Inflammatory macrophage treated with lipopolysaccharide for 4 hours (primary cell): ENCODE measurements around the gene PLAAT3.
"Not testable (repeated sequence)": the region's sequence is repeated elsewhere in the genome, so short reads cannot be mapped to it uniquely, and the experiment has no call there.

ENCODE experiments used
- DNase-seq: peaks from one replicate; pipeline ENCODE4 v3.0.0-alpha.2; 2020

PLAAT3 gene

DNA sequence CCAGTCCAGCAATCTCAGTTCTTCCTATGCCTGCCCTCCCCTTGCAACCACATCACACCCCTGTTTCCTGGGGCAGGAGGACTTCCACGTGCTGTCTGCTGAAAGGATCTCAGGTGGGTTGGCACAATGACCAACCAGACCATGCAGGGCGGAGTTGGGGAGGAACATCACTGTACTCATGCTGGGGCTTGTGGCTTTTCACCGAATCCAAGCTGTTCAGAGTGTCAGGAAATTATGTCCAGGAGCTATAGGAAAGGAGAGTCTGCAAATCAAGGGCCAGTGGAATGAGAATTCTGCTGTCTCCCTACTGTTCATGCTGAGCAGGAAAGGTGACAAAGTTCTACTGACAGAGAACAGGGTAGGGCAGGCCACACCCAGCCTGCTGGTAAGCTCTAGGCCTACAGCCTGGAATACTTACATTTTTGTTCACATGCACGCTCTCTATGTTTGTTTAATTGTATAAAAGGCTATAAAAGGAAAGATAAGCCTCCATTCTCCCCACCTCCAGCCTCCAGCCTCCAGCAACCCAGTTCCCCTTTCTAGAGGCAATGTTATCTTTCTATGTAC is 49.4 kb downstream of the PLAAT3 start:
- no peak for DNase-seq

DNA sequence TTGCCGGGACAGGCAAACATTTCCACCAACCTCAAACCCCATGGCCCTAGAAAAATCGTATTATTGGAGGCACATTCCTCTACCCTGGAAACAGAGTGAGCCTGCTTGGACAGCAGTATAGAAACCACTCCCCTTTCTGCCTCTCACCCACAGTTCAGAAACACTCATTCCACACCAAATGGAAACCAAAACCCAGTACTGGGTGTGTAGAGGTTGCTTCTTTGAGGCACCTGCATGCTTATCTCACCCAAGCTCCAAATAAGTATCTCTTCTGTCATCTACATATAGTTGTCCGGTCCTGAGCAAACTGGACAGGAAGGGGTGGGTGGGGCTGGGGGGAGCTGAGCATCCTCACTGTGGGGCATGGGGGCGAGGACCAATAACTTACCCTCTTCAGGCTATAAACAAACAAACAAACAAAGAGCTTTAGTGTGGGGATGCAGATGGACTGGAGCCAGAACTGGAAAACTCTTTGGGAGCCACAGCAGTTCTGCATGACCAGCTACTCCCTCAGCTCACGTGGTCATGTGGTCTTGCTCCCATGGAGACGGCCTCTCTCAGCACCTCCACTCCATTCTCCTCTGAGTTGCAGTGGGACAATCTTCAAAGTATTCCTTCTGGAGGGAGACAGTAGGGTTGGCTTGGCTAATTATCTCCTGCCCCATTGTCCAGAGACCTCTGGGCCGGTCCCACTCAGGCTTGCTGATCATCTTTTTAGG is 50.0 kb downstream of the PLAAT3 start:
- DNase-seq = peak; percentile 31

DNA sequence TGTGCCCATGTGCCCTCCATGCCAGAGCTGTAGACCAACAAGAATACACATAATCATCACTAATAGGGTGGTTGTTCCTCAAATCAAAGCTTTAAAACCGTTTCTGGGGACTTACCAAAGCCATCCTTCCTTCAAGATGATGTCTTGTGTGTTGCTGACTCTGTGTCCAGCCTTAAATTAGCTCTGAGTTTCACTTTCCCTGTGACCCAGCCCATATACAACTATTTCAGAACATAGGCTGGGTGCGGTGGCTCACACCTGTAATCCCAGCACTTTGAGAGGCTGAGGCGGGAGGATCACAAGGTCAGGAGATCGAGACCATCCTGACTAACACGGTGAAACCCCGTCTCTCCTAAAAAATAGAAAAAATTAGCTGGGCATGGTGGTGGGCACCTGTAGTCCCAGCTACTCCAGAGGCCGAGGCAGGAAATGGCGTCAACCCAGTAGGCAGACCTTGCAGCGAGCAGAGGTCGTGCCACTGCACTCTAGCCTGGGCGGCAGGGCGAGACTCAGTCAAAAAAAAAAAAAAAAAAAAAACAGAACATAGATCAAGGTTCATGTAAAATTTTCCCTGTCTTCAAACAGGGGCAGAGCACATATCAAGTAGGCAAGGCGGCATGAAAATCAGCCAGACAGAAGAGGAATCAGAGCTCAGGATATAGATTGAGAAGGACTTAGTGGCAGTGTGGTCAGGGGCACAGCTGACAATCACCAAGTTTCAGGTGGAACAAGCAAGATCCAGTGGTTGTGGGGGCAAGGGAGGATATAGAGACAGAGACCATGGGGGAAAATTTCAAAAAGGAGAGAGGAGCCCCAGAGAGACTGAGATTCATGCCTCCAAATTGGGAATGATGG is 50.8 kb downstream of the PLAAT3 start, which contains the start of gene PLAAT2:
PLAAT2 (minus strand) TSS at position 179 of the 855 bp plus-strand sequence; CDS start at position 124, 55 bp downstream.
- DNase-seq = peak; percentile 16

DNA sequence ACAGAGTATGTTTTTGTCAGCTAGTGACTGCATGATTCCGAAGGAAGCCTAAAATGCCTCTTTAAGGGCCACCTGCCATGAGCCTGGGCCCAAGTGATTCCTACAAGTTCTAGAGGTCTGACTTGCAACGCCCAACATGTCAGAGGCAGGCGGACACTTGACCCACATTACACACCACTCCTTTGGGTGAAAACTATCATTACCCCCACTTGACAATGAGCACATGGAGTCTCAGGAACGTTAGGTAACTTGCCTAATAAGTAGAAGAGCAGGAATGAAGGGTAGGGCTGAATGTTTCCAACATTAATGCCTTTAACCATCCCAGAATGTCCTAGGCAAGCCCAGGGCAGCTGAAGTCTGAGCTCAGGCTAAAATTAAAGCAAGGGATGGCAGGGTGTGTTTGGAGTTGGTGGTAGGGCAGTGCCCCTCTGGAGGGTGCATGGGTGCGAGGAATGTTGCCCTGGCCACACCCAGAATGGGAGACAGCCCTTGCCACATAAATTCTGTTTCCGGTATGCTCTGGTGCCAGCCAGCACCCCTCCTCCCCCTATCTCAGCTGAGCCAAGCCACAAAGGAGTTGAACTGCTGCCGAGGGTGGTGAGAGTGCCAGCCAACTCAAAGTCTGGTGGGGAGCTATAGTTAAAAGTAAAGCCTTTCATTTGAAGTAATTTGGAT is 53.6 kb downstream of the PLAAT3 start:
- DNase-seq = no peak

DNA sequence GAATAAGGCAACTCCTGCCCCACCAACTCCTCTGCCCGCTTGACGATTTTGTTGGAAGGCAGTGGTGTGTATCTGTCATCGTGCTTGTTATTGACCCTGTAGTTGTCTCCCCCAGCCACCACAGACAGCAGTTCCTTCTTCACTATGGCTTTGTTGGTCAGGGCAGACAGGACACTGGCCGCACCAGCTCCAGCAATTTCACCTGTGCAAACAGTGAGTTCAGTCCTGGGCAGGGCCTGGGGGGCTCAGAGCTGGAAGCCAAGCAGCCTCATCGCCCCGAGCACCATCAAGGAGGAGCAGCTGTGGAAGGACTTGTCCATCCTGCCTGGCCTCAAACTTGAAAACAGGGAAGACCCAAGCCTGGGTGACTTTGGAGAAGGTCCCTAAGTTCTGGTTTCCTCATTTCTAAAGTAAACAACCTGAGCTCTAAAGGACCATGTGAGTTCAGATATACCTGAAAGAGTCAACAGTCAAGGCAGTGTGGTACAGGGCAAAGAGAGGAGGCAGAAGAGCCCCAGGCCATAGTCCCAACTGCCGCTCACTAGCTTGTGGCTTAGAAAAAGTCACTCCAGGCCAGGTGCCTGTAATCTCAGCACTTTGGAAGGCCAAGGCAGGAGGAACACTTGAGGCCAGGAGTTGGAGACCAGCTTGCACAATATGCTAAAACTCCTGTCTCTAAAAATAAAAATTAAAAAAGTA is 55.6 kb downstream of the PLAAT3 start:
- no peak for DNase-seq

DNA sequence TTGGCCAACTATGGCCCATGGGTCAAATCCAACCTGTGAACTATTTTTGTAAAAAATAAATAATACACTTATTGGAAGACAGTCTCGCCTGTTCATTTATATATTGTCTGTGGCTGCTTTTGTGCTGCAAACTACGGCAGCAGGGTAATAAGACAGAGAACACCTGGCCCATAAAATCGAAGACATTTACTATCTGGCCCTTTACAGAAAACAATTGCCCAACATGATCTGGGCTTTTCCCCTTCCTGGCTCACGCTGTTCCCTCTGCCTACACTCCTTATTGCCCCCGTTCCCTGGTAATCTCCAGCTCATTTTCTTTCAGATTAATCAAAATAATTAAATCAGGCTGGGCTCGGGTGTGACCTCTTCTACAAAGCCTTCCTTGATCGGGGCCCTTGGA is 56.7 kb downstream of the PLAAT3 start:
- DNase-seq = no peak

DNA sequence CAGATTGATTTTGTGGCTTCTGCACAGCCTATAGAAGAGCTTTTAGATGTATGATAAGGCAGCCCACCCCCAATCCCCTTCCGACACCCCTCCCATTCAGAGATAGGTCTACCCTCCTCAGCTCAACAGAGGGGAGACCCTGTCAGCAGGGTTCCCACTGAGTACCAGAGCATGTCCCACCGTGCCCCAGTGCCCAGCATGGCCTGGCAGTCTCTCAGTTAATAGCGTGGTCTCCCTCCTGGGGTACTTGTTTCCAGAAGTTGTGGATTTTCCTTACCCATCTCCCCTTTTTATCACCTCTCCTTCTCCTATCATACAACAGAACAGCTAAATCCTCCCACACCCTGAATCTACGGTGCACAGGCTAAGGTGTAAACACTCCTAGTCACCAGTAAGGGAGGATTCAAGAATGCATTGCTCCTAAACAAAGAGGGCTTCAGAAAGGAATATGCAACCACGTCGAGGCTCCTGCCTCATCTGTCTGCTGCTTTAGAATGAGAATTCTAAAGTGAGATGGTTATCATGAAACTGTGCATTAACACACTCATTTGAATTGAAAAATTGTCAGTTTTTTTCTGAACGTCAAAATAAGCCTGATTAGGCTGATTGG is 57.7 kb downstream of the PLAAT3 start:
- no peak for DNase-seq

DNA sequence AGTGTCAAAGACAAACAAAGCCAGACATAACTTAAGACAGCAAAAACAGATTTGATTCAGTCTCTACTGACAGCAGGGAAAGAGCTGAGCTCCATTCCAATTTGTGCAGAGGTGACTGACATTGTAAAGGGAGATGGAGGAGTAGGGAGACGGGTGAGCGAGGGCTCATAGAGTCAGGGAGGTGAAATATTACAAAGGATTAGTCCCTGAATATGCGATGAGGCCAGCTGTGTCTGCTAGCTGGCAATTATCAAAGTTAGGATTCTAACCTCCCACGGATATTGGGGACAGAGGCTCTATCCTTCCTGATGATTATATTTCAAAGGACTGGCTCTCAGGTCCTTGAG is 59.4 kb downstream of the PLAAT3 start:
- no peak for DNase-seq

DNA sequence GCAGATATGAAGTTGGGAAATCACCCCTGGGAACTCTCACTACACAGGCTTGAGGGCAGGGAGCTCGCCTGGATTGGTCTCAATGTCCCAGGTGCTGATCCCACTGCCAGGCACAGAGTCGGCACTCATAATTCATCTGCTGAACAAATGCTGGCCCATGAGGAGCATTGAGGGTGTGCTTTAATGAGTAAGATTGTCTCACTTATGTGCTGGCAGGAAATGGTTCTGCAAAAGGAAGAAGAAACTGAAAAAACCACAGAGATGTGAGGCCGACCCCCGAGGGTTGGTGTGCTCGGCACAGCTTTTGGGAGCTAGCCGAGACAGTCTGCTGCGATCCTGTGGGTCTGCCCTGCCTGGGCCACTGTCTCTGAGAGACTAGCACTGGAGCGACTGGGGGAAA is 60.5 kb downstream of the PLAAT3 start:
- no peak for DNase-seq

DNA sequence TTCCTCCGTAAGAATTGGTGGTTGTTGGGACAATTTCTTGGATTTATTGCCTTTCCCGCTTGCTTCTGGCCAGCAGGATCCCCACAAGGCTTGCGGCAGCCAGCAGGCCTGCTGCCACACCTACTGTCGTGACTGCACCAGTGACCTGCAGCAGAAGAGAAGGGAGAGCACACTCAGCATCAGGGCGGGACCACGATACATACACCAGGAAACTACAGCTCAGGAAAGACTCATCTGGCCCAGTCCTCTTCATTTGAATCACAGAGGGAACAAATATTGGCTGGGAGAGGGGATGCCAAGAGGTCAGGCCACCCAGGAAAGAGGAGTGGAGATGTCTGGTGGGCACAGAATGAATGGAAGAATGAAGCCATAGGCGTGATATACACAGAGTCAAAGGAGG is 61.3 kb downstream of the PLAAT3 start:
- DNase-seq = no peak

DNA sequence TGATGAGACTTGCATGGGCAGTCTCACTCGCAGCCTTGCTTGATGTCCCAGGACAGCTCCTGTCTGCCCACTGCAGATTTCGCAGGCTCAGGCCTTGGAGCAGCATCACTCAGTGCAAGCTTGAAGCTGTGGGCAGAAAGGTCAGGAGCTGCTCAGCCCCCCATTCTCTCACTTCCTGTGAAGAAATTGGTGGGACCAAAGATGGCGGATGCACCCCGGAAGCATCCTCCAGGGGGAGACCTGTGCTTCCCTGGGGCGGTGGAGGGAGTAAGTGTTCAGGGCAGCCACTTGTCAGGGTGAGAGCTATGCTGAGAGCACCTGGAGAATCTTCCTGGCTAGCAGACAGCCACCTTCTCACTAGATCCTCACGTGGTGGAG is 62.4 kb downstream of the PLAAT3 start:
- no peak for DNase-seq

DNA sequence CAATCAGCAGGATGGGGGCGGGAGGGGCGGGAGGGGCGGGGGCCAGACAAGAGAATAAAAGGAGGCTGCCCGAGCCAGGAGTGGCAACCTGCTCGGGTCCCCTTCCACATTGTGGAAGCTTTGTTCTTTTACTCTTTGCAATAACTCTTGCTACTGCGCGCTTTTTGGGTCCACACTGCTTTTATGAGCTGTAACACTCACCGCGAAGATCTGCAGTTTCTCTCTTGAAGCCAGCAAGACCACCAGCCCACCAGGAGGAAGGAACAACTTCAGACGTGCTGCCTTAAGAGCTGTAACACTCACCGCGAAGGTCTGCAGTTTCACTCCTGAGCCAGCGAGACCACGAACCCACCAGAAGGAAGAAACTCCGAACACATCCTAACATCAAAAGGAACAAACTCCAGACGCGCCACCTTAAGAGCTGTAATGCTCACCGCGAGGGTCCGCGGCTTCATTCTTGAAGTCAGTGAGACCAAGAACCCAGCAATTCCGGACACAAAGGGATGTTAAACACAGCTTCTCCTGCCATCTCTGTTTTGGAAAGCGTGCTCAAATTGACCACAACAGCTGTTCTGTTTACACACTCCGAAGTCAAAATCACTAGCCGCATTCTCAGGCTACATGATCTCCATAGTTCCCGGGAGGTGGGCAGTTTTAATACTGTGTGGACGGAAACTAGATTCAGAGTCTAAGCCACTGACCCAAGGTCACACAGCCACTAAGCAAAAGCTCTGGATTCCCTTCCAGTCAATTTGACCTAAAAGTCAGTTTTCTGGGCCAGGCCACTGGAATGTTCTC is 62.9 kb downstream of the PLAAT3 start:
- no peak for DNase-seq

DNA sequence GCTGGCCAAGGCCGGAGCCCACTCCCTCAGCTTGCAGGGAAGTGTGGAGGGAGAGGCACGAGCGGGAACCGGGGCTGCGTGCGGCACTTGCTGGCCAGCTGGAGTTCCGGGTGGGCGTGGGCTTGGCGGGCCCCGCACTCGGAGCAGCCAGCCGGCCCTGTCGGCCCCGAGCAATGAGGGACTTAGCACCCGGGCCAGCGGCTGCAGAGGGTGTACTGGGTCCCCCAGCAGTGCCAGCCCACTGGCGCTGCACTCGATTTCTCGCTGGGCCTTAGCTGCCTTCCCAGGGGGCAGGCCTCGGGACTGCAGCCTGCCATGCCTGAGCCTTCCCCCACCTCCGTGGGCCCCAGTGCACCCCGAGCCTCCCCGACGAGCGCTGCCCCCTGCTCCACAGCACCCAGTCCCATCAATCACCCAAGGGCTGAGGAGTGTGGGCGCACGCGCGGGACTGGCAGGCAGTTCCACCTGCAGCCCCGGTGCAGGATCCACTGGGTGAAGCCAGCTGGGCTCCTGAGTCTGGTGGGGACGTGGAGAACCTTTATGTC is 64.0 kb downstream of the PLAAT3 start:
- DNase-seq = not testable (repeated sequence)

DNA sequence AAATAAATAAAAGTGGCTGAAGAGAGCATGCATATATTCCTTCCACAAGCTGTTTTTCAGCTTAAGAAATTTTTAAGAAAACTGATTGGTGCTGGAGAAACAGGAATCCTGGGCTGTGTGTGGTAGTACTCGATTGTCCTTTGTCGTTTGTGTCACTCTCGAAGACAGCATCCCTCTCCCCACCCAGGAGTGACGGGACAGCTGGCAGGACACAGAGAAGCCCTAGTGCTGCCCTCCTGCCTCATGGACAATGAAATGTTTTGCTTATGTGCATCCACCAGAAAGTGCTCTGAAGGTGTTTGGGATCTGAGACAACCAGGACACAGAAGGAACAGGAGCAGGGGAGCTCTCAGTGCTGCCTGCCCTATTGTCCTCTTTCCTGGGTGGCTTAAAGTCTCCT is 64.8 kb downstream of the PLAAT3 start:
- no peak for DNase-seq

DNA sequence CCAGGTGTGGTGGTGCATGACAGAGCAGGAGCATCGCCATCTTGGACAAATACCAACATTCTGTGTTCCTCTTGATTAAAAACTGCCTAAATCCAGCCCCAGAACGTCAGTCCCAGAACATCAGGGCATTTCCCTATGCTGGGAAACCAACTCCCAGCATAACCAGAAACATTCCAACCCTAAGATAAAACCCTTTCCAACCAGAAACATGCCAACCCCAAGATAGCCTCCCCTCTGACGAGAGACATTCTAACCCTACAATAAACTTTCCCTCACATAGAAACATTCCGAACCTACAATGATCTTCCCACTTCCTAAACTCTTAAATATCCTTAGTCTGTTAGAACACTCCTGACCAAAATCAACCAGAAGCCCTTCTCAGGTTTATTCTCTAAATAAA is 66.1 kb downstream of the PLAAT3 start:
- DNase-seq = no peak

DNA sequence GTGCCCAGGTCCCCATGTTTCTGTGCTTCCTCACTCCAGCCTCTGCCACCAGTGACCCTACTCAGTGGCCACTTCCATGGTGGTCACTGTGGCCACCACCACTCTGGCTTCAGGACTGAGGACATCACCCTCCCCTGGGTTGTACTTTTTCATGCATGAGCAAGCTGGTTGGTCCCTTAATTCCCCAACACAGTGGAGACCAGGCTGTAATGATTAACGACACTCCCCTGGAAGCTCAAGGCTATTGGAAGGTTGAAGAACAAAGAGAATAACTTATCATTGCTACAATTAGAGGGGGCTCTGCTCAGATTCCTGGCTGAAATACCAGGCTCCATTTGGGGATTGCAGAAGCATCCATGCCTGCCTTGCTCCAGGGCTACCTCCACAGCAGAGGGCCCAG is 67.2 kb downstream of the PLAAT3 start:
- DNase-seq = no peak

DNA sequence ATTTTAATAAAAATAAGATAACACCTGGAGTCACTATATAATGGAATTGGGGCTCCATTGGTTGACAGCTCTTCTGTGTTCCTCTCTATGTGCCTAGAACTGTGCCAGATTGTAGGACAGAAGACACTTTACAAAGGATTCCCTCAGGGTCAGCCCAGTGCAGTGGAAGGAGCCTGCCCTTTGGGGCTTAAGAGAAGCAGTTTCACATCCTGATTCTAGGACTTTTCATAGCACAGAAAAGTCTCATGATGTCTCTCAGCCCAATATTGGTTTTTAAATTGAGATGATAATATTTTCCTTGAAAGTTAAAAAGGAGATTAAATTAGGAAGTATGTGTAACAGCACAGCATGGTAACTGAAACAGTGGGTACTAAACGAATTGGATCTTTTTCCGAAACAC is 70.5 kb downstream of the PLAAT3 start:
- peak; percentile 24 for DNase-seq

DNA sequence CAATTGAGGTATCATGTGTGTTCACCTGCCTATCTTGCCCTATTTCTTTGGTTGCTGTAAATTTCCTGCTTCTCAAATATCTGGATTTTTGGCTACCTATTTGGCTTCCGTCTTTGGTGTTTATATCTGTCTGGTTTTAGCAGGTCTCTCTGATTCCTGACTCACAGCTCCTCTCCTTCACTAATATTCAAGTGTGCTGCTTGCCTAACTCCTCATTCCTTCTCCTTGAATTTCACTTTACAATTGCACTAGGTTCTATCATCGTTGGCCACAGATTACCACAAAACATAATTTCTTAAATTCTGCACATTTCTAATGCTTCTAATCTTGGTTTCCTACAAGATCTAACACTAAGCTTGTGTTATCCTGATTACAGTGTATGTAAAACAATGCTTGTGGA is 71.7 kb downstream of the PLAAT3 start:
- not testable (repeated sequence) for DNase-seq

DNA sequence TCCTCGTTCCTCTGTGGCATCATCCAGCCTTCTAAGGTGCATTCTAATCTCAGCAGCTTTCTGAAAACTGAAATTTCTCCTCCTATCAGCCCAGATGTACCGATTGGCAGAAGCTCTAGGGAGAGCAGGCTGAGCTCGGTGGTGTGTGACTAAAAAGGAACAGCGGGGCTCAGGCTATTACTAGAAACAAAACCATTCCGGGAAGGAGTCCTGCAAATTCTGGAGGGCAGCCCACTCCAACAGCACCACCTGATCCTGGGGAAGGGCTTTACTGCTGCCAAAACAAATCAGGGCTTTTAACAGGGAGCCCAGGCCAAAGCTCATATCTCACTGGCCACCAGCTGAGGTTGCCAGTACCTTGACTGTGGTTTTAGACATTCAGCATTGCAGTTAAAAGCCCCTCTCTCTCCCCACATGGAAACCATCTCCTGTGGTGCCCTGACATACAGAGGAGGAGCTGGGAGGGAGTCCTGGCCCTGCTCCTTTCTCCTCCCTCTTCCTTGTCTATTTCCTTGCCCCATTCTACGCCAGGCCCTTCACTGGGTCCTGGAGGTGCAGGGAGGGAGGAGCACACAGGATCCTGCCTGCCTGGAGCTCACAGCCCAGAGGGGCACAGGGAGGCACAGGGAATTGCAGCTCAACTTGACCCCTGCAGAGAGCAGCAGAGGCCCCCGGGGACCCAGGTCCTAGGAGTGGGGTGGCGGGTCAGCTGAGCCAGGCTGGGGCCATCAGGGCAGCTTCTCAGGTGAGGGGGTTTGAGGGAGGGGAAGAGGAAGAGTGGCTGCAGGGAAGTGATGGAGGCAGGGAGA is 76.7 kb downstream of the PLAAT3 start:
- DNase-seq = no peak

DNA sequence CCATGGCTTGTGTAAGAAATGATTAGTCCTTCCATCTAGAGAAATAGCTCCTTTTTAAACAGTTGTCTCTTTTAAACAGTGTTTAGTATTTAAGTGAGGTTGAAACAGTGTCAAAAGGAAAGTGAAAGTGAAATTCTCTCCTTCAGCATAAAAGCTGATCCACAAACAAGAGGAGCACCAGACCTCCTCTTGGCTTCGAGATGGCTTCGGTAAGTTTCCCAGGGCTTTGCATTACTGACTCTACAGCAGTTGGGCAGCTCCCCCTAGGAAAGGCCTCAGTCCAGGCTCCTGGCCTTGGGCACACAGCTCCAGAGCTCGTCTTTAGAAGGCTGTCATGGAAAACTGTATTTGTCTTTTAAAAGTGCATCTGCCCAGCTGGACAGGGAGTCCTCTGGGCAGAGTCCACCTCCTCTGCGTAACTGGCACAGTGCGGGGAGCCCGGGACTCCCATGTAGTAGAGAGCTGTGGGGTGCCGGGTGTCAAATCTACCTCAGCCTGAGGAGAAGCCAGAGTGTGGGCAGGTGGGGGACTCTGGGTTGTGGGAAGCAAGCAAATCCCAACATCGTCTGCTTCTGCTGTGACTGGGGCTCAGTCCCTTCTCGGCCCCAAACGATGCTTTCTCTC is 77.5 kb downstream of the PLAAT3 start, which contains the start of gene PLAAT4:
PLAAT4 (plus strand) TSS at position 140 of the 624 bp plus-strand sequence; CDS start at position 201, 61 bp downstream.
- DNase-seq = peak; percentile 82
